Measurements from ENCODE around the gene EXOC4. TPM values are rescaled to one million over a fixed set of nuclear protein-coding genes. Genes with fewer than 3 reads are reported as not detected.
"Not testable (repeated sequence)": the region's sequence is repeated elsewhere in the genome, so short reads cannot be mapped to it uniquely, and the experiment has no call there.

The EXOC4 gene
- total RNA-seq = 10 to 100 TPM; 53.5 to 62.3 TPM

DNA sequence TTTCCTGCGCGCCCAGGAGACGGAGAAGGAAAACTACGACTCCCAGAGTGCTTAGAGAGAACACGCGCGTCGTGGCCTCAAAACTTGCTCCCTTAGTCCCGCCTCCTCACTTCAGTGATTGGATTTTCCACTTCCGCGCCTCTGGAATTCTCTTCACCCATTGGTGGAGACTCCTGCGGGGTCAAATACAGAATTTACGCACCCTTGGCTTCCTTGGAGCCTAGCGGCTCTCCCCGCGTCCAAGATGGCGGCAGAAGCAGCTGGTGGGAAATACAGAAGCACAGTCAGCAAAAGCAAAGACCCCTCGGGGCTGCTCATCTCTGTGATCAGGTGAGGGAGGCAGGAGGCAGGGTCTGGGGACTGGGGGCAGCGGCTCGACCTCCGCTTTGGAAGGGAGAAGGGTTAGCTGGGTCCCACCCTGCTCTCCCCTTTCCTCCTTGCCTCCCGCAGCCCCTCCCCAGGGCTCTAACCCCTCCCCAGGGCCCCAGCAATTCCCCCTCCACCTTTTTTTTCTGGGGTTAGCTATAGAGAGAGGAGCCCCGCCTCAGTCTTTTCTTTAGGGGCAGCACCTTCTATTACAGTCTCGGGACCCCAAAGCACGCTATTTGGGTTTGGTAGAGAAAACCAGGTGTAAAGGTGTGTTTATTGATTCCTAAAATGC lies at the start of gene EXOC4:
EXOC4 (plus strand) TSS at position 221 of the 661 bp plus-strand sequence.
- Mint-ChIP-seq H3K4me1 (peaks cover 20% of the 10 kb centered on the region), H3K36me3 (ENCODE audit: low read depth) (no peaks in the 10 kb centered on the region), H3K4me3 (peak within 1 kb of the TSS; percentile 86), H3K9me3 (no peaks in the 10 kb centered on the region), H3K27ac (peak within 1 kb of the TSS; percentile 90), H3K27me3 (no peaks in the 10 kb centered on the region)
- ATAC-seq (replicated peaks) = peak; percentile 100

GRCh38 chr7:133203490-133203889 lies 49.4 kb upstream of the EXOC4 start:
- Mint-ChIP-seq H3K36me3 (ENCODE audit: low read depth) (no peaks in the 10 kb centered on the region), H3K27me3 (no peaks in the 10 kb centered on the region), H3K4me1 (no peaks in the 10 kb centered on the region), H3K9me3 (no peaks in the 10 kb centered on the region), H3K4me3 (no peak overlapping the region), H3K27ac (no peak overlapping the region)
- ATAC-seq (replicated peaks) = no peak

DNA sequence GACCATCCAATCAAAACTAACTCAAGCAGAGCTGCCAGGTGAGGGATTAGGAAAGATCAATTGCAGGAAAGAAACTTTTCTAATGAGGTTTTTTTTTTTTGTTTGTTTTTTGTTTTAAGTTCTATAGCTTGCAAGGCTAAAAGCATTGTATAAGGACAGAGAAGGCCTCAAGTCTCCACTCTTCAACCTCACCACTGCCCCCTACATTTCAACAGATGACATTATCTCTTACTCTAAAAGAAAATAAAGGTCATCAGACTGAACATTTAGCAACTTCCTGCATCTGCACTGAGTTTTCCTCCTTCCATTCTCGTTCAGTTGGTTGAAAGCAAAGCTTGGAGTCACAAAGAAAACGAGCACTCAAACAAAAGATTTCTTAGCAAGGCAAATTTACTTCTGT lies 45.2 kb upstream of the EXOC4 start:
- H3K4me3 Mint-ChIP-seq = no peak overlapping the region
- H3K4me1 Mint-ChIP-seq = no peaks in the 10 kb centered on the region
- H3K27me3 Mint-ChIP-seq = peaks cover 22% of the 10 kb centered on the region
- no peak for ATAC-seq (replicated peaks)
- no peaks in the 10 kb centered on the region for H3K36me3 Mint-ChIP-seq (ENCODE audit: low read depth)
- no peak overlapping the region for H3K27ac Mint-ChIP-seq
- no peaks in the 10 kb centered on the region for H3K9me3 Mint-ChIP-seq

DNA sequence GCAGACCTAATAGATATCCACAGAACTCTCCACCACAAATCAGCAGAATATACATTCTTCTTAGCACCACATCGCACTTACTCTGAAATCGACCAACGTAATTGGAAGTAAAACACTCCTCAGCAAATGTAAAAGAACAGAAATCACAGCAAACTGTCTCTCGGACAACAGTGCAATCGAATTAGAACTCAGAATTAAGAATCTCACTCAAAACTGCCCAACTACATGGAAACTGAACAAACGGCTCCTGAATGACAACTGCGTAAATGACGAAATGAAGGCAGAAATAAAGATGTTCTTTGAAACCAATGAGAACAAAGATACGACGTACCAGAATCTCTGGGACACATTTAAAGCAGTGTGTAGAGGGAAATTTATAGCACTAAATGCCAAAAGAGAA lies 42.1 kb upstream of the EXOC4 start:
- not testable (repeated sequence) for H3K27ac Mint-ChIP-seq
- peaks cover 27% of the 10 kb centered on the region for H3K27me3 Mint-ChIP-seq

DNA sequence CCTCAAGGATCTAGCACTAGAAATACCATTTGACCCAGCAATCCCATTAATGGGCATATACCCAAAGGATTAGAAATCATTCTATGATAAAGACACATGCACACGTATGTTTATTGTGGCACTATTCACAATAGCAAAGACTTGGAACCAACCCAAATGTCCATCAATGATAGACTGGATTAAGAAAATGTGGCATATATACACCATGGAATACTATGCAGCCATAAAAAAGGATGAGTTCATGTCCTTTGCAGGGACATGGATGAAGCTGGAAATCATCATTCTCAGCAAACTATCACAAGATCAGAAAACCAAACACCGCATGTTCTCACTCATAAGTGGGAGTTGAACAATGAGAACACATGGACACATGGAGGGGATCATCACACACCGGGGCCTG lies 39.1 kb upstream of the EXOC4 start:
- ATAC-seq (replicated peaks); H3K9me3 Mint-ChIP-seq; H3K4me3 Mint-ChIP-seq; H3K36me3 Mint-ChIP-seq (ENCODE audit: low read depth); H3K27ac Mint-ChIP-seq; H3K4me1 Mint-ChIP-seq: not testable (repeated sequence)
- peaks cover 32% of the 10 kb centered on the region for H3K27me3 Mint-ChIP-seq

More for the DNA sequence above, 42.1 kb upstream of the EXOC4 start:
- H3K36me3 Mint-ChIP-seq (ENCODE audit: low read depth); H3K4me1 Mint-ChIP-seq; H3K9me3 Mint-ChIP-seq; ATAC-seq (replicated peaks); H3K4me3 Mint-ChIP-seq: not testable (repeated sequence)

DNA sequence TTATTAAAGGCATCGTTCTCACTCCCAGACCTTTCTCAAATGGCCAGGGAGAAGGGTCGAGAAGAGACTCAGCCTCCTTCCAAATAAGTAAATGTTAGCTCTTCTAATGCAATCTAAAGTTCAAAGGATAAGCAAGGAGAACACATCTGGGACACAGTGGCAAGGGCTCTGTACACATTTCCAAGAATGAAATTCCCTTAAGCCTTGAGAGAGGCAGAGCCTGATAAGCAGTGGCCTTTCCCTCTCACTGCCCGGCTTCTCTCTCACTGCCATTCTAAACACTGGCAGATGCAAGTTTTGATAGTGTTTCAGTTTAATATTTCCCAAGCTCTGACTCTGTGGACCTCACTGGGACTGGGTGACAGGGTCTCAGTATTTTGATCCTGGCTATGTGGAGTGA lies 35.1 kb upstream of the EXOC4 start:
- Mint-ChIP-seq H3K27me3 (peaks cover 10% of the 10 kb centered on the region), H3K36me3 (ENCODE audit: low read depth) (no peaks in the 10 kb centered on the region), H3K4me1 (no peaks in the 10 kb centered on the region), H3K9me3 (peaks cover 5% of the 10 kb centered on the region), H3K27ac (no peak overlapping the region), H3K4me3 (no peak overlapping the region)
- ATAC-seq (replicated peaks) = no peak

DNA sequence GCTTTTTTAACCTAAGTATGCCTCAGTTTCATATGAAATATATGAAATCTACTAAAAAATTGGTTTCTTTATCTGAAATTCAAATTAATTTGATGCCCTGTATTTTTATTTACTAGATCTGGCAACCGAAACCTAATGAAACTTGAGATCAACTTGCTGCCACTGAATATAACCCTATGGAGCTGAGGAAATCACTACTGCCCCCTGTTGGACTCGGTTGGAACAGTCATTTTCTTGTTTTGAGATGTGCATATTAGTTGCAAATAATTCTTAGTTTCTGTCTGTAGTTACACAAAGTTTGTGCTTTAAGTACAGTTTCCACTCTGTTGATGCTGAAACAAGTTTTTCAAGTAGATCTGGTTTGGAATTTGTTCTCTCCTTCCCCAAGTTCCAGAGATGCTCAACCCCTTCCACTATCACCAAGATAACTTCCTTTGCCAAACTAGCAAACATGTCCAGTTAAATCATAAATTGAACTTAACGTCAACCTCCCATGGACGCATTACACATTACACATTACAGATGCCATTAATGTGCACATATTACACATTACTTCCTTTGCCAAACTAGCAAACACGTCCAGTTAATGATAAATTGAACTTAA lies 22.2 kb upstream of the EXOC4 start:
- Mint-ChIP-seq H3K36me3 (ENCODE audit: low read depth) (no peaks in the 10 kb centered on the region), H3K4me1 (no peaks in the 10 kb centered on the region), H3K27ac (no peak overlapping the region), H3K4me3 (no peak overlapping the region), H3K27me3 (peaks cover 8% of the 10 kb centered on the region), H3K9me3 (no peaks in the 10 kb centered on the region)
- no peak for ATAC-seq (replicated peaks)

DNA sequence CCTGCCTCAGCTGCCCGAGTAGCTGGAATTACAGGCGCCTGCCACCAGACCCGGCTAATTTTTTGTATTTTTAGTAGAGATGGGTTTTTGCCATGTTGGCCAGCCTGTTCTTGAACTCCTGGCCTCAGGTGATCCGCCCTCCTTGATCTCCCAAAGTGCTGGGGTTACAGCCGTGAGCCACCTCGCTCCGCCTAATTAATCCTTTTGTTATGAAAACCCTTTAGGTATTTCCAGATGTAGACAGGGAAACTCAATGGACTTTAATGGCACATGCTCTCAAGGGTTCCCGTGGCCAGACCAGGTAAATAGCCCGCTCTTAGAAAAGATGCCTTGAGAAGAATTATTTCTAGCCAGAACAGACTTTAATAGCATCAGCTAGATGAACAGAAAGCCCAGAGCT lies 19.7 kb upstream of the EXOC4 start:
- no peak overlapping the region for H3K4me3 Mint-ChIP-seq
- ATAC-seq (replicated peaks) = no peak
- peaks cover 8% of the 10 kb centered on the region for H3K27me3 Mint-ChIP-seq
- H3K36me3 Mint-ChIP-seq (ENCODE audit: low read depth) = no peaks in the 10 kb centered on the region
- H3K9me3 Mint-ChIP-seq = no peaks in the 10 kb centered on the region
- no peaks in the 10 kb centered on the region for H3K4me1 Mint-ChIP-seq
- H3K27ac Mint-ChIP-seq = no peak overlapping the region

DNA sequence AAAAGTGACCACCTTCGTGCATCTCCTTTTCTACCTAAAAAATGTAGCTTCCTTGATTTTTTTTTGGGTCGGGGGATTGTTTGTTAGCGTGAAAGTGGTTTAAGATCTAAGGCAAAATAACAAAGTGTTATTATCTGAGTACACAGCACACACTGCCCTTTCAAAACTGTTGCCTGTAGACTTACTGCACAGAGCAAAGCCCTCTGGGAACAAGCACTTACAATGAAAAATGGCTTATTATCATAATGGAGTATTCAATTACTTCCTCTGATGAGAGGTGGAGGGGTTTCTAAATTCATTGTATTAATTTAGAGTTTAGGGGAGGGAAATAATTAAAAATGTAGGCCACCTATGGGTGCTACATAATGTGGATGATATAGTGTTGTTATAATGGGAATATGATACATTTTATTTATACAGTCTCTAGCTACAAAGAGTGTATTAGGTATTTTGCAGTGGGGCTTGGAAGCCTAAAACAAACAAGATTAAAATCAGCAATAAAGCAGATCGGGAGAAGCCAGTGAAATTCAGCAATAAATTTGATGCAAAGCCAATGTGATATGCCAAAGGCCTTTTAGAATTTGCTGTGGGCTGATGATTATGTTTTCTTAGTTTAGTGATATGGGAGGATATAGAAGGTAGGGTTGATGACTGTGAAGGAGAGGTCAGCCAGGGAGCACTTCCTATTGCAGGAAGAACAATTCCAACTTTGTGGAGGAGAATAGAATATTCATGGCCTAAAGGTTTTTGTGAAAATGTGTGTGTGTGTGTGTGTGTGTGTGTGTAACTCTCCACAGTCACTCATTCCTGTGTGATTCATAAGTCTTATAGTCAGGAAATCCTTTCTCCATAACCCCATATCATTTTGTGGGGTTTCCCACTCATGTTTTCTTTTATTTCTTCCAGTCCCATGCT lies 17.7 kb upstream of the EXOC4 start:
- H3K36me3 Mint-ChIP-seq (ENCODE audit: low read depth) = no peaks in the 10 kb centered on the region
- ATAC-seq (replicated peaks) = no peak
- no peak overlapping the region for H3K27ac Mint-ChIP-seq
- no peak overlapping the region for H3K4me3 Mint-ChIP-seq
- no peaks in the 10 kb centered on the region for H3K9me3 Mint-ChIP-seq
- no peaks in the 10 kb centered on the region for H3K4me1 Mint-ChIP-seq
- H3K27me3 Mint-ChIP-seq = peaks cover 8% of the 10 kb centered on the region

GRCh38 chr7:133237545-133237944 lies 15.3 kb upstream of the EXOC4 start:
- no peaks in the 10 kb centered on the region for H3K4me1 Mint-ChIP-seq
- no peak overlapping the region for H3K27ac Mint-ChIP-seq
- peaks cover 11% of the 10 kb centered on the region for H3K27me3 Mint-ChIP-seq
- ATAC-seq (replicated peaks) = no peak
- H3K9me3 Mint-ChIP-seq = no peaks in the 10 kb centered on the region
- no peaks in the 10 kb centered on the region for H3K36me3 Mint-ChIP-seq (ENCODE audit: low read depth)
- no peak overlapping the region for H3K4me3 Mint-ChIP-seq

GRCh38 chr7:133240302-133240701 lies 12.6 kb upstream of the EXOC4 start:
- H3K27ac Mint-ChIP-seq = no peak overlapping the region
- H3K4me3 Mint-ChIP-seq = no peak overlapping the region
- no peaks in the 10 kb centered on the region for H3K4me1 Mint-ChIP-seq
- H3K9me3 Mint-ChIP-seq = no peaks in the 10 kb centered on the region
- no peak for ATAC-seq (replicated peaks)
- peaks cover 11% of the 10 kb centered on the region for H3K27me3 Mint-ChIP-seq
- no peaks in the 10 kb centered on the region for H3K36me3 Mint-ChIP-seq (ENCODE audit: low read depth)

GRCh38 chr7:133246558-133246957 lies 6.3 kb upstream of the EXOC4 start:
- H3K4me3 Mint-ChIP-seq = no peak overlapping the region
- no peaks in the 10 kb centered on the region for H3K9me3 Mint-ChIP-seq
- H3K36me3 Mint-ChIP-seq (ENCODE audit: low read depth) = no peaks in the 10 kb centered on the region
- ATAC-seq (replicated peaks) = no peak
- peaks cover 9% of the 10 kb centered on the region for H3K27me3 Mint-ChIP-seq
- no peak overlapping the region for H3K27ac Mint-ChIP-seq
- H3K4me1 Mint-ChIP-seq = no peaks in the 10 kb centered on the region

DNA sequence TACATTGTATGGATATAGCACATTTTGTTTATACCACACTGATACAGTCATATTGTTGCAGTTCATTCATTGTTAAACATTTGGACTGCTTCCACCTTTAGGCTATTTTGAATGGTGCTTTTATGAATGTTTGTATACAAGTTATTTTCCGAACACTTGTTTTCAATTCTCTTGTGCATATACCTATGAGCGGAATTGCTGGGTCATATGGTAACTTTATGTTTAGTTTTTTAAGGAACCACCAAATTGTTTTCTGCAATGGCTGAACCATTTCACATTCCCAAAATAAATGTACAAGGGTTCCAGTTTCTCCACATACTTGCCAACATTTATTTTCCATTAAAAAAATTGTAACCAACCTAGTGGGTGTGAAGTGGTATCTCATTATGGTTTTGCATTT lies 4.0 kb upstream of the EXOC4 start:
- no peak for ATAC-seq (replicated peaks)
- no peaks in the 10 kb centered on the region for H3K9me3 Mint-ChIP-seq
- no peaks in the 10 kb centered on the region for H3K27me3 Mint-ChIP-seq
- no peaks in the 10 kb centered on the region for H3K36me3 Mint-ChIP-seq (ENCODE audit: low read depth)
- H3K4me3 Mint-ChIP-seq = no peak overlapping the region
- peaks cover 4% of the 10 kb centered on the region for H3K4me1 Mint-ChIP-seq
- no peak overlapping the region for H3K27ac Mint-ChIP-seq

DNA sequence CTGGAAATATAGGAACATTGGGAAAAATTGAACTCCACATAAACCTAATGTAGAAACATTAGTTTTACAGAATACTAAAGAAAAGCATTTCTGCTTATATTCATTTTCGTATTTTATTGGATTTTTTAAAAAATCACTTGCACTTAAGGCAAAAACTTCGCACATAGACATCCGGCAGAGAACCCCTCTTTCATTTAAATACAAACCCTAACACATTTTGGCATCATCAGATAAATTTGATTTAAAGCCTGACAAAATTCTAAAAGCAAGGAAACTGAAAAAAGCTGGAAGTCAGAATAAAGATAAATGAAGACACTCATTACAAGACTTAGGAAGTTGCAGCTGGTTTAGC lies 396 bp upstream of the EXOC4 start:
- Mint-ChIP-seq H3K9me3 (no peaks in the 10 kb centered on the region), H3K4me1 (peaks cover 15% of the 10 kb centered on the region), H3K4me3 (peak overlapping the region; percentile 86), H3K27ac (peak overlapping the region; percentile 90), H3K36me3 (ENCODE audit: low read depth) (no peaks in the 10 kb centered on the region), H3K27me3 (no peaks in the 10 kb centered on the region)
- no peak for ATAC-seq (replicated peaks)

- H3K4me1 Mint-ChIP-seq = peaks cover 22% of the 10 kb centered on the region
- H3K4me3 Mint-ChIP-seq = peak overlapping the region; percentile 86
- no peak for ATAC-seq (replicated peaks)
- no peaks in the 10 kb centered on the region for H3K36me3 Mint-ChIP-seq (ENCODE audit: low read depth)
- H3K27me3 Mint-ChIP-seq = no peaks in the 10 kb centered on the region
- H3K9me3 Mint-ChIP-seq = no peaks in the 10 kb centered on the region
- peak overlapping the region; percentile 90 for H3K27ac Mint-ChIP-seq
These were observed 619 bp downstream of the EXOC4 start for GRCh38 chr7:133253519-133253875.
